HG02981 (cell line): Measurements from ENCODE around the gene AKAP8L.
"Not testable (repeated sequence)": the region's sequence is repeated elsewhere in the genome, so short reads cannot be mapped to it uniquely, and the experiment has no call there.

Experiments used
- ATAC-seq: cut with Tn5 transposase; IDR thresholded peaks from one replicate; pipeline ENCODE4 v1.9.1; 2021; ENCODE audit warnings: mild to moderate bottlenecking, moderate library complexity; ENCODE audit not compliant: unreplicated experiment

The AKAP8L gene

DNA sequence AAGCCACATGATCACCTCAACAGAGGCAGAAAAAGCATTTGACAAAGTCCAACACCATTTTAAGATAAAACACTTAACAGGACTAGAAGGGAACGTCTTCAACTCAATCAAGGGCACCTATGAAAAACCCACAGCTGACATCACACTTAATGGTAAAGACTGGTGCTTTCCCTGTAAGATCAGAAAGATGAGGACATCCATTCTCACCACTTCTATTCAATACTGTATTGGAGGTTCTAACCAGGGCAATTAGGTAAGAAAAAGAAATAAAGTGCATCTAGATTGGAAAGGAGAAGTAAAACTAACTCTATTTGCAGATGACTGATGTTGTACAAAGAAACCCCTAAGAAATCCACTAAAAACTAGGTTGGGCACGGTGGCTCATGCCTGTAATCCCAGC, 28.0 kb downstream of the AKAP8L start:
- no peak for ATAC-seq

DNA sequence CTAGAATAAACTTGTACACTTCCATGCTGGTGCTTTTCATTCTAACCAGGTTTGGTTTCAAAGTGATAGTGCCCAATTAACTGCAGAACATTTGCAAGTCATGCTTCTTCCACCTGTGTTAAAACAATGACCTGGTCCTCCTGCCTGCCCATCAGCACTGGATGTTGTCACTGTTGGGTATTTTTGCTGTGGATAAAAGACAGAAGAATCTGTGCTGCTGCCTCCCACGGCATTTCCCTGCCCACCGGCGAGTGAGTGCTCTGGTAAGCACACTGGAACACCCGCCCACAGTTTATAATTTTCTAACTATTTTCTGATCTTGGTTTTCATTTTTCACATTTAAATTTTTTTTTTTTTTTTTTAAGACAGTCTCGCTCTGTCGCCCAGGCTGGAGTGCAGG, 36.9 kb downstream of the AKAP8L start:
- no peak for ATAC-seq

DNA sequence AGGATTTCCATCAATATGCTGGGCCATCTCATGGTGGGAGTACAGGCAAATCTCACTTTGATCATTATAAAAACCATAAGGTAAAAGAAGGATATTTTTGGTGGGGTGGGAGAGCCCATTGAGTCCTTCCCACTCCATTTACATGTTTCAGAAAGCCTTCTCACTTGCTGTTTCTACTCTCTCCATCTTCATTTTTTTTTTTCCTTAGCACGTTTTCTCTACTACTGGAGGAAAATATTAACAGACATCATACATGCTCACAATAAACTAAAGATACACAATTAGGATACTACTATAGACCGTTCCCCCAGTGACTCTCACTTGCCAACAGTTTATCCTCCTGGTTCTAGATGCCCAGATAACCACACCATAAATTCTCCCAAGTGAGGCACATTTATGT, 37.4 kb downstream of the AKAP8L start:
- ATAC-seq = no peak

DNA sequence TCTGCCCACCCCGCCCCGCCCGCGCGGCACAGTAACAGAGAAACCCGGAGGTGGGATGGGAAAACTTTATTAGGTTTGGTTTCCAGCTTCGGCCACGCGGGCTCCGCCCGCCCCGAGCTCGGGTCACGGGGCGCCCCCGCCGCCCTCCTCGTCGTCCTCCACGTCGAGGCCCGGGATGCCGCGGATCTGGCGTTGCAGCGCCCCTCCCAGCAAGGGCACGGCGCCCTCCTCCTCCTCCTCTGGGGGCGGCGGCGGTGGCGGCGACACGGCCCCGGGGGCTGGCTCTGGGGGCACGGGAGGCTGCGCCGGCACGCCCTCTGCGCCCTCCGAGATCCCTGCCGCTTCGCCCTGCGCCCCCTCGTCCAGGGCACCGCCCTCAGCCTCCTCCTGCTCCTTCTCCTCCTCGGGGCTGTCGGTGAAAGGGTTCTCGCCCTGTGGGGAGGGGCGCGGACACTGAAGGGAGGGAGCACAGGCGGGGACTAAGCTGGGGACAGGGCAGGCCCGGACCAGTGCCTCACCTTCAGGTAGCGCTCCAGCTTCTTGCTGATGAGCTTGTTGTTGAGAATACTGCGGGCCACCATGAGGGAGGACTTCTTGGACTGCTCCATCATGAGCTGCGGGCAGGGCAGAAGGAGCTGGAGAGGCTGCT, 38.7 kb downstream of the AKAP8L start:
- peak; percentile 18 for ATAC-seq

DNA sequence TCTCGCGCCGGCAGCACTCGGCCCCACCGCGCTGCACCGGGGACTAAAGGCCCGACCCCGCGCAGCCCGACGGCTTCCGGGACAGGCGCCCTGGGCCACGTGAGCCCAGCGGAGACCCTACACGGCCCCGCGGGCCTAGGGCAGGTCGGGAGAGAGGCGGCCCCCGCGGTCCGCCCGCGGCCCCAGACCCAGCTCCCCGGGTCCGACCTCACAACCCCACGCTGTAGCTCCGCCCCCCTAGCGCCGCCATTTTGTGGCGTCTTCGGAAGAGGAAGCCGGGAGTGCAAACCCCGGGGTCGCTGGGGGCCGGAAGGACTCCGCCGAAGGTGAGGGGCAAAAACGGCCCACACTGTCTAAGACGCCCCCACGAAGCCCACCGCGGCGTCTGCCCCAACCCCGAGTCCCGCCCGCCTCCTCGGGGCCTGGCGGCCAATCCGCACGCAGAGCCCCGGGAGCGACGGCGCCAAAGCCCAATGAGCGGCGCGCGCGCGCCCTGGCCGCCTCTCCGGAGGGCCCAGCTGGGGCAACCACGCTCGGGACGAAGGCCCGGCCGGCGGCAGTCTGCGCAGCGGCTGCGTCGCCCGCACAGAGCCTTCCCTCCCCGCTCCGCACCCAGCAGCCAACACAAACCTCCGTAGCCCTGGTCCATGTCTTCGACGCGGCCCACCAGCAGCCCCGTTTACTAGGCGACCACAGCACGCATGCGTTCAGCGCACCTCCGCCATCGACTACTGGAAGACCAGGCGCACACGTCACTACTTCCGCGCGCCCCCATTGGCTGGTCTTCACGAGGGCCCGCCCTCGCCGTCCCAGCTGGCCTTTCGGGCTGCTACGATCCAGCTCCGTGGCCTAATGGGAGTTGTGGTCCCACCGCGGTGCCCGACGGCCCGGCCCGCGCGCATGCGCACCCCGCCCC, 39.4 kb downstream of the AKAP8L start, which contains the start of gene AKAP8:
Gene AKAP8 (minus strand): TSS at position 705 of the 916 bp plus-strand sequence. CDS start 56 bp downstream, at position 649.
- ATAC-seq = peak; percentile 78

DNA sequence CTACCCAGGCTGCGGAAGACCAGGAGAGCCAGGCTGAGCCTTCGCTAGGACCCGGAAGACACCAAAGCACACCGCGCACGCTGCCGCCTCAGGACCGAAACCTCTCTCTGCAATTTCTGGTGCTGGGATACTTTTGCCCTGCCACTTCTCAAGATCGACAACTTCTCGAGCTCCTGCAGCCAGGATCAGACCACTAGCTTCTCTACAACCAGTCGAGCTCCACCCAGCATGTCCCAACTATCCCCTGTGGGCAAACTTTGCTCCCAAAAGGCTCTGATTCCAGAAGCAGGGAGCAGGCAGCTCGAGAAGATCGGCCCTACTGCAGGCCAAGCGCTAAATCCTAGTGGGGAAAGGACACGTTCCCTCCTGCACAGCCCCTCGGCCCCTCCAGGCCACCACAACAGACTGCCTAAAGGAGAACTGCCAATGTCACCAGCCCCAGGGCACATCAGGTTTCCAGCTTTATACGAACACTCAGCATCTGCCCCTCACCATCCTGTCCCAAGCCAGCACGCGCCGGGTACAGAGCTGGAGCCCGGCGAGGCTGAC, 40.2 kb downstream of the AKAP8L start:
- no peak for ATAC-seq

DNA sequence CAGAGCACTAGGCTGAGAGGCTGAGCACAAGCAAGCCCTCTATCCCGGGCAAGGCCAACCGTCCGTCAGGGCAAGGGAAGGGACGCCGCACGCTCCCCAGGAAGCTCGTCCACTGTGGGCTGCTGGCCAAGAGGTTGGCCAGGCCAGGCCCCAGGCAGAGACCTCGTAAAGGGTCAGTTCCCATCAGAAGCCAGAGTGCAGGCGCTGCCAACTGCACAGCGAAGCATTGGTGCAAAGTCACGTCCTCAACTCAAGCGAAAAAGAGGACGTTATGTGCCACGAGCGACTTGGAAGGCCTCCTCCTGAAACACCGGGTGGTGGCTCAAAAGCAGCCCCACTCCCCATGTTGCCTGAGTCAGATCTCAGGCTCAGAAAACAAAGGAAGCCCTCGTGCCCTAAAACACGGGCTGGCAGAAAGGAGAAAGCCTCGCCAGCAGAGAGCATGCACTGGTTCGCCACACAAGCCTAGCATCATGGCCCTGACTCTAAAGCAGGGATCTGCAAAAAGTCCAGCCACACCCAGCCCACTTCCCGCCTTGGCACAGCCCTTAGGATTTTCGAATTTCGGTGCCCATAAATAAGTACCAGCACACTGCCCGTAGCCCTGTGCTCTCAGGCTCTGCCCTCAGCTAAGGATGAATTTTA, 43.9 kb downstream of the AKAP8L start:
- no peak for ATAC-seq

DNA sequence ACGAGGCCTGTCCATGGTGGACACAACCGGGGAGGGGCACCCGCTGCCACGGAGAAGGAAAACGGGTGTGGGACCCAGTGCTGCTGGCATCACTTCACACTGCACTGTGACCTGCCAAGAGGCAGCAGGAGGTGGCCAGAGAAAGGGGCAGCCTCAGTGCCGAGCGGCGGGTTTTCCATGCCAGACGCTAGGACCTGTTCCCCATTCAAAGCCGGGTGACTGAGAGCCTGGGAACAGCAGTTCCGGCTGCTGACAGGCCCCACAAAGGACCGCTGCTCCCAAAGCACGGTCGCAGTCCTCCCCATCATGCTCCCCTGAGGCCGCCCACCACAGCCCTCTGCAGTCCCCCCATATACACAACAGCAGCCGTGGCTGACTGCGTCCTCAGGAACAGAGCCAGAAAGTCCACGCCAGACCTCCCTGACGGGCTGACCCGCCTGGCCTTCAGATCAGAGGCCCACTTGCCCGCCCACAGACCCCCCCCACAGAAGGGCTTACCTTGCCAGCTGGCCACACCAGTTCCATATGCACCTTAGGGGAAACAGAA, 44.6 kb downstream of the AKAP8L start:
- no peak for ATAC-seq

DNA sequence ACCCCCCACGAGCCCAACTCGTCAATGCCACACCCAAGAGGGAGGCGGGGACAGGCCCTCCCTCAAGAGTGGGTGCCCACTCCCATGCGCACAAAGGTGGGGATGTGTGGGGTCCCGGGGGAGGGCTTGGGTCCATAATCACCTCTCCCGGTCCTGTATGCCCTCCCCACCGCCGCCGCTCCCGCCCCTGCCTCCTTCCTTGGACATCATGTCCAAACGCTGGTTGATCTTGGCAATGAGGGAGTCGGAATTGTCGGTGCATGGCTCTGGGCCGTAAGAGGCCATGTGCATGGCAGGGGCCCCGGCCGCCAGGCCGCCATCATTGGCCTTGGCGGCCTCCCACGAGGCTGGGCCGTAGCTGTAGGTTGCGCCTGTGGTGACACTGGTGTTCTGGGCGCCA, 45.1 kb downstream of the AKAP8L start:
- no peak for ATAC-seq

DNA sequence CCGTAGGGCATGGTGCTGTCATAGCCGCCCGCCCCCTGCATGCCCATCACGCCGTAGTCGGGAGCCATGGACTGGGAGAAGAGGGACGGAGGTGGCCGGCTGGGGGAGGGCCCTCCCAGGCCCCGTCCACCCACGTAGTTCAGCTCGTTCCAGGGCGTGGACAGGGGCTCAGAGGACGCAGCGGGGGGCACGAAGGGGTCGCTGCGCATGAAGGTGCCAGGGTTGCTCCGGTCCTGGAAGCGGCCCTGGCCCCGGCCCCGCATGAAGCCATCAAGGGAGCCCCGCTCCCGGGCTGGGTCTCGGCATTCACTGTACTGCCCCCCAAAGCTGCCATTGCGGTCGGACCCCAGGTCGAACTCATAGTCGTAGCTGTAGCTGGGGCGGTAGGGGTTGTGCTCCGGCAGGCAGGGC, 45.9 kb downstream of the AKAP8L start:
- ATAC-seq = no peak

DNA sequence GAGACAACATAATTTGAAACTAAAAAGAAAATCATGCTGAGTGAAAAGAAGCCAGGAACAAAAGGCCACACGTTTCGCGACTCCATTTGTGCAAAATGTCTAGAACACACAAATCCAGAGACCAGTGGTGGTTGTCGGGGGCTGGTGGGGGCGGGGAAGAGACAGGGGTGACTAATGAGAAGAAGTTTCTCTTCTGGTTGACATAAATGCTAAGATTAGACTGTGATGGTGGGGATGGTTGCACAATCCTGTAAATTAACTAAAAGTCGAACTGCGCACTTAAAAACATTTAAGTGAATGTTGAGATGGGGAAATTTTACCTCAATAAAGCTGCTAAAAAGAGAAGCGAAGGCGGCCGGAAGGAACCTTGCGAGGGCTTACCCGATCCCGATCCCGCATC, 46.3 kb downstream of the AKAP8L start:
- no peak for ATAC-seq

DNA sequence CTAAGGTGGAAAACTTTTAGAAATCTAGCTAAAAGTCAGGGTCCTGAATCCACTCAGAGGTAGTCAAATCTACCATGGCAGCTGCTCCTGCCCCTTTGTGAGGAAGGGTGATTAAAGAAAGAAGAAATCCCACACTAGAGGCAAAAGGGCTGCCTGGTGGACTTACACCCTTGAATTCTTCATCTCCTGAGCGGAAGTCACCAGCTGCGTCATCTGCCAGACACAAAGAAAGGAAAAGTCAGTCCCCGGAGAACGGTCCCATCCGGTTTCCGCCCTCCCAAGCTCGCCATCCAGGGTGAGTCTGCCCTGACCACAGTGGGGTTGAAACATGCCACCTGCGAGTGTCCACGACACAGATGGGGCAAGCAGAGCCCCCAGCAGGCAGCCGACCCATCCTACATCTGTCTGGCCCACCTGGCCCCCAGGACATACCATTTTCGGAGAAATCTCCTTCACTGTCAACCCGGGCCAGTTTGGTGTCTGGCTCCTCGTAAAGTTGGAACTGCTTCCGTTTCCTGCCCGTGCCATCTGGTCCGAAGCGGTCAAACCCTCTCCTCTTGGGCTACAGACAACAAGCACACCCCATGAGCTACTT, 46.9 kb downstream of the AKAP8L start:
- ATAC-seq = no peak

DNA sequence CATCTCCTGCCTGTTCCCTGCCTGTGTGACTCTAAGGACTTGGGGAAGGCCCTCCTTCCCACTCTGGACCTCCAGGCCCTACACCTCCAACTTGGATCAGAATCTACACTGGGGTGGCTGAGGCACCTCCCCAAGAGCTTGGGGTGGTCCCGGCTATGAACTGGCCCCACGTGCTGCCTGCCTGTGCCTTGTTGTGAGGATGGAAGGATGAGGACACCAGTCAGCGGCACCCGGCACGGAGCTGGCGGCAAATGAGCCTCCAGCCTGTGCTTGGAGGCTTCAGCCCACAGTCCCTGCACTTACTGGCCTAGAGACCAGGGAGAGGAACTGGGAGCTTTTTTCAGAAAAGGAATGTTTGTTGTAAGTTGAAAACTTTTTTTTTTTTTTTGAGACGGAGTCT, 47.7 kb downstream of the AKAP8L start:
- no peak for ATAC-seq

DNA sequence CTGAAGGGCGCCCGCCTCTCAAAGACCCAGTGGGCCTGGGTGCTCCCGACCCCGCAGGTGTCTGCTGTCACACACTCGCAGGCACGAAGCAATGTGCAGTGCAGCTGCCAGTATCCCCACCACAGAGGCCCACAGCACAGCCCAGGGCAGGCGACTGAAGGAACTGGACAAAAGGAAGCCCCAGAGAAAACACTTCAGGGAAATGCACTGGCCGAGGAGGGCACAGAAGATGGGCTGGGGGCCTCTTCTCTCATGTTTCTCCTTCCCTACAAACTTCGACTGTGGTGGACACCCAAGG, 49.2 kb downstream of the AKAP8L start:
- no peak for ATAC-seq

DNA sequence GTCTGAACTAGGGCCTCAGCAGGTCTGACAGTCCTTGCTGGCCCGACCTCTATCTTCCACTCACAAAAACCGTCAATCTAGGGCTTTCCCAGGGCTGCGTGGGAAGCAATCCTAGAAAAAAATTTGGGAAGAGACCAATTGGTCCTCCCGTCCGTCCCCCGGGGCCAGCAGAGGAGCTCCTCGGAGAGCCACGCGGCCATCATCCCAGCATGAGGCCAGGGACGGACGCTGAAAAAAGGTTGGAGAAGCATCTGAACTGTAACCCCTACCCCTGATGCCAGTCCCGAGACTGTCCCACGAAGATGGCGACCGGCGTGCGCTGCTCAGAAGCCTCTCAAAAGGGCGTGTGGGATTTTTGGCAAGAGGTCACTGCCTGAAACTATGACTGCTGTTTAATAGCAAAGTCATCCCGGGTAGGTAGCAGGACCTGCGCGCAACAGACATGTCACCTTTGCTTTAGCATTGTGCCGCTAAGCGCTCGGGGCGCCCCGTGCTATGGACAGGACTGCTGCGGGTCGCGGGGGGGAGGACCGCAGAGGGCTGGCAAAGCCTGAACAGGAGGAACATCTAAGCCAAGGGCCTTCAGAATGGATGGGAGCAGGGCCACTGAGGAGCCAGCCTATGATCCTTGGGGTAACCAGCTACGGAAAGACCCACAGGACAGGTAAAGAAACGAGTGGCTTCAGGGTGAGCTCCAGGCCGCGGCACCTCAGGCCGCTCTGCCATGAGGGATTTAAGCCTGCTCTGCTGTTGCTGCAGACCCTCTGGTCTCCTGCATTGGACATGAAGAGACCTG, 49.8 kb downstream of the AKAP8L start:
- no peak for ATAC-seq

DNA sequence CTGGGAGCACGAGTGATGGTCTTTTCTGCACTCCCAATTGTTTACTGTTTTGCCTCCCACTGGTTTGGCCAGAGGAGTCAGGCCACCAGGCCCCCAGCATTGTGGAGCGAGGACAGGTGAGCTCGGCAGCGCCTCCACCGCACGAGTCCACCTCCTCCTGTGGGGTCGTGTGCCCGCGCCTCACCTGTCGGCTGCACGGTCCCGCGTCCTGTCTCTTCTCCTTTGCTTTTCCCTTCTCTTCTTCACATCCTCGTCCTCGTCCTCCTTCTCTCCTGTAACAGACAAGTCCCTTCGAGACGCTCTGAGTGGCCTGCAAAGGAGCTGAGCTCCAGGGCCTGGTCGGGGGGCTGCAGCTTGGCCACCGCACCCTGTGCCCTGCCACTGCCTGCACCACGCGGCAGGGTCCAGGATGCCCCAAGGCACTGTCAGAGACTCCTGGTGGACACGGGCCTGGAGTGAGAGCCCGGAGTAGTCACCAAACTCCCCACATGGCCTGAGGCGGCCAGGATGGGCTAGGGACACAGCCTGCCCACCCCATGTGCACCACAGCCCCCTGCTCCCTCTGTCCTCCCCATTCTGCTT, 50.6 kb downstream of the AKAP8L start:
- ATAC-seq = no peak

DNA sequence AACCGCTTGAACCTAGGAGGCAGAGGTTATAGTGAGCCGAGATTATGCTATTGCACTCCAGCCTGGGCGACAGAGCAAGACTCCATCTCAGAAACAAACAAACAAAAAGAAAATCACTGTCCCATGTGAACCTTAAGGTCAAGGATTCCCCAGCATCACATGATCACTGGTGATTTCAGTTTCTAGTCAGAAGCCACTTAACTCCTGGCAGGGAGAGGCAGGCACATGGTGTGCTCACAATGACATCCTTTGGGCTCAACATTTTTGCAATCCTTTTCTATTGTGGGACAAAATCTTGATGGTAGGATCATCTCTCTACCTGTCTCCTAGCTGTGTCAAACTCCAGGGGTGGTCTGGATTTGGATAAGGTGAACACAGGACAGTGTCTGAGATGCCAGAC, 51.3 kb downstream of the AKAP8L start:
- ATAC-seq = no peak

DNA sequence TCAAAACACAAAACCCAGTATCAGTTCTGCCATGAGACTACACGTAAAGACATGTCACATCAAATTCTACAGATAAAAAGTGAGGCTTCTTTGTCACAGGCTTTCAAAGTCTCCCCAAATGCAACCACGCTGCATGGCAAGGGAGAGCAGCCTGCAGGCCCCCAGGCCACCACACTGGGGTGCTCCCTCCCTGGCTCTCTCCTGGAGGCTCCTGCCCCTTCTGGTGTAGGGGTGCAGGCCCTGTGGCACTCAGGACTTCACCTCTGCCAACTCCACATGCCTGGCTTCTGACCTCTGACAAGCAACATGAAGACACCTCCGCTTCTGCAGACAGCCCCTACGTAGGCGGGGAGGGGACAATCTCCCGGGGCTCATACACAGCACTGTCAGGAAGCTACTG, 53.5 kb downstream of the AKAP8L start:
- ATAC-seq = no peak

DNA sequence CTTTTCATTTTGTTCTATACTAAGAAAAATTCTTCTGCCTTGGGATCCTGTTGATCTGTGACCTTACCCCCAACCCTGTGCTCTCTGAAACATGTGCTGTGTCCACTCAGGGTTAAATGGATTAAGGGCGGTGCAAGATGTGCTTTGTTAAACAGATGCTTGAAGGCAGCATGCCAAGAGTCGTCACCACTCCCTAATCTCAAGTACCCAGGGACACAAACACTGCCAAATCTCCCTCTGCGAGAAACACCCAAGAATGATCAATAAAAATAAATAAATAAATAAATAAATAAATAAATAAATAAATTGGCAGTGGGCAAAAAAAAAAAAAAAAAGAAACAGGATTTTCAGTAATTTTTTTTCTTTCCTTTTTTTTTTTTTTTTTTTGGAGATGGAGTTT, 55.0 kb downstream of the AKAP8L start:
- not testable (repeated sequence) for ATAC-seq

DNA sequence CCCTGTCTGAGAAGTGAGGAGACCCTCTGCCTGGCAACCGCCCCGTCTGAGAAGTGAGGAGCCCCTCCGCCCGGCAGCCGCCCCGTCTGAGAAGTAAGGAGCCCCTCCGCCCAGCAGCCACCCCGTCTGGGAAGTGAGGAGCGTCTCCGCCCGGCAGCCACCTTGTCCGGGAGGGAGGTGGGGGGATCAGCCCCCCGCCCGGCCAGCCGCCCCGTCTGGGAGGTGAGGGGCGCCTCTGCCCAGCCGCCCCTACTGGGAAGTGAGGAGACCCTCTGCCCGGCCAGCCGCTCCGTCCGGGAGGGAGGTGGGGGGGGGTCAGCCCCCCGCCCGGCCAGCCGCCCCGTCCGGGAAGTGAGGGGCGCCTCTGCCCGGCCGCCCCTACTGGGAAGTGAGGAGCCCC, 55.7 kb downstream of the AKAP8L start:
- ATAC-seq = not testable (repeated sequence)
